Measurements from ENCODE around the gene CD8B. TPM values are rescaled to one million over a fixed set of nuclear protein-coding genes. Genes with fewer than 3 reads are reported as not detected.

The CD8B gene
- total RNA-seq, 2 donors from 2014 or later, result 1.1 to 1.3 TPM

DNA sequence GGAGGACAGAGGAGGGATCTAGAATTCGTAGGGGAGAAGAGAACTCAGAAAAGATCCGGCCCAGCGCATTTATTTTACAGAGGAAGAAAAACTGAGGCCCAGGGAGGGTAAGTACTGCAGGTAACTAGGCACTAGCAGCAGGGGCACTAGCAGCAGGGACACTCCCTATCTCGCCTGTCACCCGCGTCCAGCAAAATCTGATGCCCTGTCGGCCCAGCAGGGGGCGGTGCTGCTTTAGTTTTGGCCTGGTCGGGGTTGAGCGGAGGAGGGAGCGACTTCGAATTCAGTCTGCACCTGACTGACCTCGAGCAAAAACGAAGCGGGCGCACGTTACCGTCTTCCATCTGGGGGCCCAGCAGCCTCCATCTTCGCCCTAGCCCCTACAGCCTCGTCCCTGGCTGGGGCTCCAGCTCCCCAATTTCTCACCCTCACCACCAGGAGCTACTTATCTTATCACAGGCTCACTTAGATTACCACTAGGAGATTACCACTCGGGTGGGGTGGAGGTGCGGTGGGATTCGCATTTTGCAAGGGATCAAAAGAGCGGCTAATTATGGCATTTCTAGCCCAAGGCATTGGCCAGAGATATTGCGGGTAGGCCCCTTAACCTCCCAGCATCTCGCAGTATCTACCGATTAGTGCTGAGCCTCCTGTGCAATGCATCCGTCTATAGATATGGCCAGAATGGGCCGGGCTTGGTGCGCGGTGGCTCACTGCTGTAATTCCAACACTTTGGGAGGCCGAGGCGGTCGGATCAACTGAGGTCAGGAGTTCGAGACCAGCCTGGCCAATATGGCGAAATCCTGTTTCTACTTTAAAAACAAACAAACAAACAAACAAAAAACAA, 53.1 kb downstream of the CD8B start:
- H3K27ac ChIP-seq, result peak overlapping the region; percentile 37 to 44
- no peak for TF ChIP-seq POLR2A (IDR thresholded peaks at IDR 0.05)
- TF ChIP-seq, protein P1, sequence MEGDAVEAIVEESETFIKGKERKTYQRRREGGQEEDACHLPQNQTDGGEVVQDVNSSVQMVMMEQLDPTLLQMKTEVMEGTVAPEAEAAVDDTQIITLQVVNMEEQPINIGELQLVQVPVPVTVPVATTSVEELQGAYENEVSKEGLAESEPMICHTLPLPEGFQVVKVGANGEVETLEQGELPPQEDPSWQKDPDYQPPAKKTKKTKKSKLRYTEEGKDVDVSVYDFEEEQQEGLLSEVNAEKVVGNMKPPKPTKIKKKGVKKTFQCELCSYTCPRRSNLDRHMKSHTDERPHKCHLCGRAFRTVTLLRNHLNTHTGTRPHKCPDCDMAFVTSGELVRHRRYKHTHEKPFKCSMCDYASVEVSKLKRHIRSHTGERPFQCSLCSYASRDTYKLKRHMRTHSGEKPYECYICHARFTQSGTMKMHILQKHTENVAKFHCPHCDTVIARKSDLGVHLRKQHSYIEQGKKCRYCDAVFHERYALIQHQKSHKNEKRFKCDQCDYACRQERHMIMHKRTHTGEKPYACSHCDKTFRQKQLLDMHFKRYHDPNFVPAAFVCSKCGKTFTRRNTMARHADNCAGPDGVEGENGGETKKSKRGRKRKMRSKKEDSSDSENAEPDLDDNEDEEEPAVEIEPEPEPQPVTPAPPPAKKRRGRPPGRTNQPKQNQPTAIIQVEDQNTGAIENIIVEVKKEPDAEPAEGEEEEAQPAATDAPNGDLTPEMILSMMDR (IDR thresholded peaks at IDR 0.05), result peak; percentile 65 to 93 (median 88)
- TF ChIP-seq POLR2AphosphoS5 (IDR thresholded peaks at IDR 0.05), result peak; percentile 53
- H3K4me1 ChIP-seq (replicated peaks), result no peaks in the 10 kb centered on the region
- no peaks in the 10 kb centered on the region for H3K27me3 ChIP-seq (replicated peaks; ENCODE audit: insufficient read depth)
- no peaks in the 10 kb centered on the region for H3K9me3 ChIP-seq
- DNase-seq (ENCODE audit: low spot score), result peak; percentile 82
- H3K36me3 ChIP-seq, result no peaks in the 10 kb centered on the region
- 38% methylated on average over 24 of the region's 36 CpGs for WGBS
- H3K4me3 ChIP-seq, result peak overlapping the region; percentile 24 to 40
- intact Hi-C loops (cut with DNase I), result no loop called here

DNA sequence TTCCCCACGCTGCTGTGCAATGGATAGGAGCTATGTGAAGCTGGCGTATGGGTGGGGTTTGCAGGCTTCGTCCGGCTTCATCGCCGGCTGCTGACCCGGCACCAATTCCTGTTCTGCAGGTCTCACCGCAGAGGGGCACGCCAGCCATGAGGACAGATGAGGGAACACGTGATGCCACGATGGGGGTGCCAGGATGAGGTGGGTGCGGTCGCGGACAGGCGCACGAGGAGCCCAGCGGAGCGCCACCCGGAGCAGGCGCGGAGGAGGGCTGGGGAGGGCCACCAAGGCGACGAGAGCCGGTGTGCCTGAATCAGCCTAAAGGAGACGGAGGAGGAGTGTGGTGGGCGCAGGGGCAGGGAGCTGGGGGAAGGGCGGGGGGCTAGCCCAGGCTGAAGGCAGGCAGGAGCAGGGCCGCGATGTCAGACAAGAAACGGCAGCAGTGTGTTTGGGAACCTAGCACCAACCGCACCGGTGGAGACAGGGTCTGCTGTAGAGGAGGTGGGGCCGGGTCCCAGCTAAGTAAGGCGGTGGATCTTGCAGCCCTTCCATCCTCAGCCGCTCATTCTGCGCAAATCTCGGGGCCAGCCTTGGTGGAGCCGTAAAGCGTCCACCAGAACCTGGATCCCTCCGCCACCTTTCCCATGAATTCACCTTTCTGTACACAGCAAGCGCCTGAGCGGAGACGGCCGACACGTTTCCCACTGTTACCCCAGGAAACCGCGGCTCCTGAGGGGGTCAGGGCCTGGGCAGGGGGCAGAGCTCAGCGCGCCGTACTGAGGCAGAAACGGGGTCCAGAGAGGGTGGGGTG, 54.0 kb downstream of the CD8B start:
- intact Hi-C loops (cut with DNase I), result no loop called here
- under 1% methylated on average over 51 of the region's 51 CpGs for WGBS
- H3K36me3 ChIP-seq, result no peaks in the 10 kb centered on the region
- no peaks in the 10 kb centered on the region for H3K4me1 ChIP-seq (replicated peaks)
- no peaks in the 10 kb centered on the region for H3K9me3 ChIP-seq
- peak overlapping the region; percentile 24 to 40 for H3K4me3 ChIP-seq
- peak; percentile 28 for TF ChIP-seq POLR2AphosphoS5 (IDR thresholded peaks at IDR 0.05)
- no peak for TF ChIP-seq POLR2A (IDR thresholded peaks at IDR 0.05)
- TF ChIP-seq, protein P1 (IDR thresholded peaks at IDR 0.05), result peak in 1 of 4 experiments; percentile 10
- peak; percentile 46 for DNase-seq (ENCODE audit: low spot score)
- no peaks in the 10 kb centered on the region for H3K27me3 ChIP-seq (replicated peaks; ENCODE audit: insufficient read depth)
- H3K27ac ChIP-seq, result peak overlapping the region; percentile 37 to 44

DNA sequence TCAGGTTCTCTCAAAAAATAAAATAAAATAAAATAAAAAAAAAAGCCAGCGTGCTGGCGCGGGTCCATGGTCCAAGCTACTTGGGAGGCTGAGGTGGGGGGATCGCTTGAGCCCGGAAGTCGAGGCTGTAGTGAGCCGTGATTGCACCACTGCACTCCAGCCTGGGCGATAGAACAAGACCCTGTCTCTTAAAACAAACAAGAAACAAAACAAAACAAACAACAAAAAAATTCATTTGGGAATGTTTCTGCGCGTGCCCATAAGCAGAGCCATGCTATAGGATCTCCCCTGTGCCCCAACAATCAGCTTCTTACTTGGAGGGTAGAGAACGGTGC, 54.6 kb downstream of the CD8B start:
- H3K4me1 ChIP-seq (replicated peaks), result no peaks in the 10 kb centered on the region
- H3K4me3 ChIP-seq, result peak overlapping the region in 1 of 2 donors; percentile 40
- H3K27me3 ChIP-seq (replicated peaks; ENCODE audit: insufficient read depth), result no peaks in the 10 kb centered on the region
- no peak for DNase-seq (ENCODE audit: low spot score)
- no peak for TF ChIP-seq POLR2A (IDR thresholded peaks at IDR 0.05)
- TF ChIP-seq POLR2AphosphoS5 (IDR thresholded peaks at IDR 0.05), result no peak
- TF ChIP-seq, protein P1 (IDR thresholded peaks at IDR 0.05), result no peak
- 26% methylated on average over 11 of the region's 11 CpGs for WGBS
- intact Hi-C loops (cut with DNase I), result no loop called here
- H3K36me3 ChIP-seq, result no peaks in the 10 kb centered on the region
- H3K9me3 ChIP-seq, result no peaks in the 10 kb centered on the region
- H3K27ac ChIP-seq, result peak overlapping the region in 1 of 2 donors; percentile 37

DNA sequence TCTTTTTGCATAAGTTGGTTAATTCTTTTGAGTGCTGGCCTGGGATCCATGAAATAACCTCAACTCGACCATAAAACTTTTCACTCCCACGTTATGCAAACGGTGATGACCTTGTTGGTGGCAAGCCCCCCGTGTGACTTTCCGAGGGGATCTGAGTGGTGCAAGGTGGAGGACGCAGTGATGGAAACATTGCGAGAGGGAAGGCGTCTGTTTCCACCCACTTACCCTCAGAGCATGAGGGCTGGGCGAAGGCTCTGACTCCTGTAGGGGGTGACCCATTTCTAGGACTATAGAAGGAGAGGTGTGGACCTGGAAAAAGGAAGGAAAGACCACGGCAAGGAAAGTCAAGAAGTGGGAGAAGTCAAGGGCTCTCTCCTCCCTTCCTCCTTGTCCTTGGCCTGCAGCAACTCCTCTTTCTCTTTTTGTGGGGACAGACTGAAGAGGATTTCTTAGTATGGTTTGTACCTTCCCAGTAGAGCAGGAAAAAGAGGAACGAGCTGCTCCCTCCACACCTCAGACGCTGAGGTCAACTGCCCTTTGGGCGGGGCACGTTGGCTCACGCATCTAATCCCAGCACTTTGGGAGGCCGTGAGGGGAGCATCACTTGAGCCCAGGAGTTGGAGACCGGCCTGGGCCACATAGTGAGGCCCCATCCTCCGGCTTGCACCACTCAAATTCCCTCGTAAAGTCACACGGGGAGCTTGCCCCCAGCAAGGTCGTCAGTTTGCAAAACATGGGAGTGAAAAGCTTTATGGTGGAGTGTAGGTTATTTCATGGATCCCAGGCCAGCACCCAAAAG, 55.4 kb downstream of the CD8B start:
- intact Hi-C loops (cut with DNase I), result no loop called here
- WGBS, result 84% methylated on average over 21 of the region's 21 CpGs

More for the DNA sequence above, 55.4 kb downstream of the CD8B start:
- TF ChIP-seq, protein P1 (IDR thresholded peaks at IDR 0.05), result no peak
- no peak for TF ChIP-seq POLR2AphosphoS5 (IDR thresholded peaks at IDR 0.05)
- TF ChIP-seq POLR2A (IDR thresholded peaks at IDR 0.05), result no peak
- no peak overlapping the region for H3K27ac ChIP-seq
- H3K4me1 ChIP-seq (replicated peaks), result no peaks in the 10 kb centered on the region
- no peaks in the 10 kb centered on the region for H3K27me3 ChIP-seq (replicated peaks; ENCODE audit: insufficient read depth)
- no peak for DNase-seq (ENCODE audit: low spot score)
- no peak overlapping the region for H3K4me3 ChIP-seq
- H3K9me3 ChIP-seq, result no peaks in the 10 kb centered on the region
- H3K36me3 ChIP-seq, result no peaks in the 10 kb centered on the region
